Keratinocyte (primary cell): Measurements from ENCODE around the gene ACOXL. TPM values are rescaled to one million over a fixed set of nuclear protein-coding genes. Genes with fewer than 3 reads are reported as not detected.

Experiments used
- DNase-seq: peaks from one replicate; pipeline ENCODE4 v3.0.0-alpha.2; 2011; ENCODE audit warnings: low read depth, missing footprints, low spot score
- FAIRE-seq: peaks from 2 replicates; lab custom pipeline; 2011; peaks lifted over from hg19 to GRCh38; lab: Jason Lieb, UNC
- H2AFZ ChIP-seq: 2 replicates; pipeline ENCODE4 v1.6.0; 2012; ENCODE audit warnings: low read length, control low read depth, inconsistent platforms; ENCODE audit not compliant: control insufficient read depth
- H3K27ac ChIP-seq: 2 replicates; pipeline ENCODE4 v1.5.1; 2011; ENCODE audit warnings: low read length; ENCODE audit not compliant: control insufficient read depth, insufficient read depth
- H3K27me3 ChIP-seq: 3 replicates; pipeline ENCODE4 v1.6.0; 2011; ENCODE audit warnings: low read length; ENCODE audit not compliant: control insufficient read depth, insufficient read depth; ENCODE audit errors: extremely low read depth
- H3K36me3 ChIP-seq, 2 experiments: 2 replicates in 1 of 2; 3 replicates in 1 of 2; pipeline ENCODE4 v1.5.1; 2011; ENCODE audit warnings: low read length in 2 of 2, mild to moderate bottlenecking in 1 of 2; ENCODE audit not compliant: control insufficient read depth in 2 of 2, insufficient read depth in 2 of 2; ENCODE audit errors: extremely low read depth in 1 of 2
- H3K4me1 ChIP-seq: 3 replicates; pipeline ENCODE4 v1.5.1; 2011; ENCODE audit warnings: low read length; ENCODE audit not compliant: control insufficient read depth, insufficient read depth; ENCODE audit errors: extremely low read depth
- H3K4me2 ChIP-seq: 3 replicates; pipeline ENCODE4 v1.6.0; 2011; ENCODE audit warnings: low read depth, low read length; ENCODE audit not compliant: control insufficient read depth, insufficient read depth; ENCODE audit errors: extremely low read depth
- H3K4me3 ChIP-seq, 3 experiments: fragments of 200-600 bp in 1 of 3; sonication (generic) in 1 of 3; 2 replicates in 2 of 3; 3 replicates in 1 of 3; pipeline ENCODE4 v1.5.1; 2011 to 2016; ENCODE audit warnings: low read length in 3 of 3, mild to moderate bottlenecking in 3 of 3, control low read depth in 2 of 3, inconsistent platforms in 1 of 3, low read depth in 1 of 3, mixed read lengths in 1 of 3, mixed run types in 1 of 3, moderate library complexity in 1 of 3; ENCODE audit not compliant: control insufficient read depth in 2 of 3, insufficient read depth in 2 of 3; ENCODE audit errors: extremely low read depth in 1 of 3
- H3K79me2 ChIP-seq: 2 replicates; pipeline ENCODE4 v1.6.0; 2012; ENCODE audit warnings: low read length; ENCODE audit not compliant: control insufficient read depth, insufficient read depth
- H3K9ac ChIP-seq: 3 replicates; pipeline ENCODE4 v1.6.0; 2011; ENCODE audit warnings: low read length; ENCODE audit not compliant: control insufficient read depth, insufficient read depth; ENCODE audit errors: extremely low read depth
- H3K9me1 ChIP-seq: 3 replicates; pipeline ENCODE4 v1.6.0; 2011; ENCODE audit warnings: low read length; ENCODE audit not compliant: control insufficient read depth, insufficient read depth; ENCODE audit errors: extremely low read depth
- H3K9me3 ChIP-seq: 2 replicates; pipeline ENCODE4 v1.5.1; 2012; ENCODE audit warnings: low read depth, low read length; ENCODE audit not compliant: control insufficient read depth
- H4K20me1 ChIP-seq: 3 replicates; pipeline ENCODE4 v1.6.0; 2011; ENCODE audit warnings: low read length; ENCODE audit not compliant: control insufficient read depth, insufficient read depth; ENCODE audit errors: extremely low read depth
- EZH2 ChIP-seq: IDR thresholded peaks from one replicate; pipeline ENCODE4 v1.6.1; 2012; ENCODE audit warnings: inconsistent platforms, mild to moderate bottlenecking, low read length, moderate library complexity
- dilution Hi-C: fragments of 300-500 bp; cut with MboI; formaldehyde crosslinking; loops from one replicate; pipeline ENCODE4 v1.7.0; 2020; ENCODE audit warnings: low sequenced_read_pairs; ENCODE audit not compliant: extremely low pct_ligation_motif_present
- polyA plus RNA-seq, 5 experiments: library from polyadenylated mRNA; depleted of rRNA in 3 of 5; stranded (reverse) in 3 of 5; stranded (forward) in 1 of 5; unstranded in 1 of 5; fragments of >200 nt; gene quantifications; 1 replicate in 1 of 5; 2 replicates in 3 of 5; 3 replicates in 1 of 5; pipeline versions ENCODE4 v1.2.1 to v1.2.3, GENCODE V29; 2011 to 2012; ENCODE audit warnings: missing spikeins in 2 of 5, low read depth in 1 of 5, low replicate concordance in 1 of 5
- TF ChIP-seq, protein P1 (sequence below), 3 experiments: IDR thresholded peaks in 1 of 3; conservative IDR thresholded peaks in 1 of 3; optimal IDR thresholded peaks in 1 of 3; 2 replicates in 2 of 3; 3 replicates in 1 of 3; pipeline versions ENCODE3 to v1.5.1; 2011; ENCODE audit warnings: low read length in 3 of 3, mild to moderate bottlenecking in 3 of 3, moderate library complexity in 2 of 3, control low read depth in 1 of 3, inconsistent platforms in 1 of 3; ENCODE audit not compliant: insufficient read depth in 2 of 3; ENCODE audit errors: extremely low read depth in 1 of 3

ACOXL gene
- polyA plus RNA-seq, 1 donor (not counting 4 experiments of a cell fraction or from before 2014, with no cell fraction given): 0.04 TPM

DNA sequence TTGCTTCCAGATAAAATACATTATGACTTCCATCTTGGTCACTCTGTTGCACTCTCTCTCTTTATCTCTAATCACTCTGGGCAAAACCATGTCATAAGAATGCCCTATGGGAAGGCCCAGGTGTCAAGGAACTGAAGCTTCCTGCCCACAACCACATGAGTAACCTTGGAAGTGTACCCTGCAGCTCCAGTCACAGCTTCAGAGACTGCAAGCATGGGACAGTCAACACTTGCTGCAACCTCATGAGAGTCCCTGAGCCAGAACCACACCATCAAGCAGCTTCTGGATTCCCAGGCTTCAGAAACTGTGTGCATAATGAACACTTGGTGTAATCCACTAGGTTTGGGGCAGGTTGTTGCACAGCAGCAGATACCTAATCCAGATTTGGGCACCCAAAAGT is 267.3 kb downstream of the ACOXL start:
- Histone ChIP-seq H3K4me1 (no peaks in the 10 kb centered on the region), H3K9me3 (no peaks in the 10 kb centered on the region), H3K9ac (no peak overlapping the region), H2AFZ (no peak overlapping the region), H3K4me2 (no peak overlapping the region), H3K79me2 (no peaks in the 10 kb centered on the region), H3K27ac (no peak overlapping the region), H3K9me1 (no peaks in the 10 kb centered on the region), H4K20me1 (no peaks in the 10 kb centered on the region), H3K4me3 (no peak overlapping the region), H3K36me3 (no peaks in the 10 kb centered on the region), H3K27me3 (peaks cover 35% of the 10 kb centered on the region)
- dilution Hi-C loops: no loop called here
- DNase-seq (no peak), FAIRE-seq (no peak)
- no peak for TF ChIP-seq EZH2
- TF ChIP-seq, protein P1, sequence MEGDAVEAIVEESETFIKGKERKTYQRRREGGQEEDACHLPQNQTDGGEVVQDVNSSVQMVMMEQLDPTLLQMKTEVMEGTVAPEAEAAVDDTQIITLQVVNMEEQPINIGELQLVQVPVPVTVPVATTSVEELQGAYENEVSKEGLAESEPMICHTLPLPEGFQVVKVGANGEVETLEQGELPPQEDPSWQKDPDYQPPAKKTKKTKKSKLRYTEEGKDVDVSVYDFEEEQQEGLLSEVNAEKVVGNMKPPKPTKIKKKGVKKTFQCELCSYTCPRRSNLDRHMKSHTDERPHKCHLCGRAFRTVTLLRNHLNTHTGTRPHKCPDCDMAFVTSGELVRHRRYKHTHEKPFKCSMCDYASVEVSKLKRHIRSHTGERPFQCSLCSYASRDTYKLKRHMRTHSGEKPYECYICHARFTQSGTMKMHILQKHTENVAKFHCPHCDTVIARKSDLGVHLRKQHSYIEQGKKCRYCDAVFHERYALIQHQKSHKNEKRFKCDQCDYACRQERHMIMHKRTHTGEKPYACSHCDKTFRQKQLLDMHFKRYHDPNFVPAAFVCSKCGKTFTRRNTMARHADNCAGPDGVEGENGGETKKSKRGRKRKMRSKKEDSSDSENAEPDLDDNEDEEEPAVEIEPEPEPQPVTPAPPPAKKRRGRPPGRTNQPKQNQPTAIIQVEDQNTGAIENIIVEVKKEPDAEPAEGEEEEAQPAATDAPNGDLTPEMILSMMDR (optimal IDR thresholded peaks at IDR 0.05 in 1 of 3, IDR thresholded peaks at IDR 0.05 in 1 of 3, conservative IDR thresholded peaks at IDR 0.05 in 1 of 3; ENCODE audit: extremely low read depth in 1 of 3, insufficient read depth in 2 of 3, low read length in 3 of 3): no peak

DNA sequence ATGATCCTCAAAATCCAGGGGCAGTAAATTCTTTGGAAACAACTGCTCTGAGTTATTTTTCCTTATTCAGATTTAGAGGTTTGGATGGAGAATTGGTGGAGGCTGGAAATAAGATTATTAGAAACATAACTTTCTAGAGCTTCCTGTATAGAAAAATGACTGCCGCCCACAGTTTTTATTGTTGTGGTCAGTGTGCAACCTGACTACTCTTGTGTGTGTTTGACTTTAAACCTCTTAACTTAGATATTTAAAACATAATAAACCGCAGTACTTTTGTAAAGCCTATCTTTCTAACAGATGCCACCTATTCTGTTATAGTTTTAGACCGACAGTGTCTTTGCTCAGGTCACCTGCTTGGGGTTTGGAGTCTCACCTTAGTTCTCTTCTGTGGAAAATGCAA is 272.9 kb downstream of the ACOXL start:
- Histone ChIP-seq H2AFZ (no peak overlapping the region), H3K36me3 (no peaks in the 10 kb centered on the region), H3K9me3 (no peaks in the 10 kb centered on the region), H3K4me1 (no peaks in the 10 kb centered on the region), H3K27ac (no peak overlapping the region), H3K79me2 (no peaks in the 10 kb centered on the region), H4K20me1 (no peaks in the 10 kb centered on the region), H3K9ac (no peak overlapping the region), H3K27me3 (peaks cover 8% of the 10 kb centered on the region), H3K4me2 (no peak overlapping the region), H3K9me1 (no peaks in the 10 kb centered on the region), H3K4me3 (no peak overlapping the region)
- DNase-seq (no peak), FAIRE-seq (no peak)
- TF ChIP-seq, protein P1 (optimal IDR thresholded peaks at IDR 0.05 in 1 of 3, IDR thresholded peaks at IDR 0.05 in 1 of 3, conservative IDR thresholded peaks at IDR 0.05 in 1 of 3; ENCODE audit: extremely low read depth in 1 of 3, insufficient read depth in 2 of 3, low read length in 3 of 3): no peak
- no peak for TF ChIP-seq EZH2
- dilution Hi-C loops: no loop called here
